GM13976 (cell line): Measurements from ENCODE around the gene GFPT2.
A peak's percentile ranks its signal among the peaks of the same experiment; 100 is the strongest.

Source experiments
- DNase-seq: peaks from one replicate; pipeline ENCODE4 v3.0.0; 2012; ENCODE audit warnings: low spot score
- CTCF ChIP-seq: IDR thresholded peaks from 2 replicates; pipeline ENCODE4 v1.5.1; 2012; ENCODE audit warnings: borderline replicate concordance, mild to moderate bottlenecking; ENCODE audit not compliant: insufficient read depth; ENCODE audit errors: extremely low read depth, missing control alignments, control extremely low read depth
- in situ Hi-C: fragments of 300-500 bp; cut with MboI; formaldehyde crosslinking; loops from one replicate; pipeline ENCODE4 v1.12.0; 2022; ENCODE audit warnings: low sequenced_read_pairs, mixed read lengths, inconsistent platforms; ENCODE audit not compliant: unreplicated experiment

GFPT2 gene

GRCh38 chr5:180331647-180331950, 21.5 kb downstream of the GFPT2 start:
- no peak for TF ChIP-seq CTCF
- no peak for DNase-seq
- in situ Hi-C loops = no loop called here

- DNase-seq = no peak
- in situ Hi-C loops = no loop called here
- TF ChIP-seq CTCF = no peak
Measured at GRCh38 chr5:180330810-180331646, 22.1 kb downstream of the GFPT2 start.

GRCh38 chr5:180330270-180330648, 22.9 kb downstream of the GFPT2 start:
- no peak for DNase-seq
- TF ChIP-seq CTCF = no peak
- in situ Hi-C loops = no loop called here

- in situ Hi-C loops = no loop called here
- DNase-seq = no peak
- TF ChIP-seq CTCF = no peak
Measured at GRCh38 chr5:180329606-180330269, 23.4 kb downstream of the GFPT2 start.

- TF ChIP-seq CTCF = no peak
- DNase-seq = no peak
- in situ Hi-C loops = no loop called here
Measured at GRCh38 chr5:180329138-180329435, 24.0 kb downstream of the GFPT2 start.

GRCh38 chr5:180328296-180329137, 24.6 kb downstream of the GFPT2 start:
- in situ Hi-C loops = no loop called here
- peak; percentile 83 for TF ChIP-seq CTCF
- DNase-seq = peak; percentile 91
